DND-41 (cell line): ENCODE results near the gene COLEC12.

Experiments used
- ATAC-seq: fragments of 200-7000 bp; cut with Tn5 transposase; 3 replicates; pipeline ENCODE4 v1.9.1; 2021; ENCODE audit warnings: low read depth; ENCODE audit not compliant: insufficient read depth
- DNase-seq: peaks from one replicate; pipeline ENCODE4 v3.0.0-alpha.2; 2020
- H2AFZ ChIP-seq: 2 replicates; pipeline ENCODE4 v1.6.0; 2012; ENCODE audit warnings: low read depth, low read length
- H3K27ac ChIP-seq: 2 replicates; pipeline ENCODE4 v1.5.1; 2012; ENCODE audit warnings: low read length, inconsistent platforms
- H3K27me3 ChIP-seq: fragments of 200-600 bp; sonication (generic); 2 replicates; pipeline ENCODE4 v1.6.0; 2012; ENCODE audit warnings: low read length, mild to moderate bottlenecking, inconsistent platforms; ENCODE audit not compliant: insufficient read depth, poor library complexity
- H3K36me3 ChIP-seq: 2 replicates; pipeline ENCODE4 v1.5.1; 2012; ENCODE audit warnings: low read length, inconsistent platforms; ENCODE audit not compliant: insufficient read depth
- H3K4me1 ChIP-seq: 2 replicates; pipeline ENCODE4 v1.5.1; 2012; ENCODE audit warnings: mild to moderate bottlenecking, low read length; ENCODE audit not compliant: insufficient read depth
- H3K4me2 ChIP-seq: 2 replicates; pipeline ENCODE4 v1.6.0; 2012; ENCODE audit warnings: mild to moderate bottlenecking, moderate library complexity, low read length, inconsistent platforms; ENCODE audit not compliant: insufficient read depth
- H3K4me3 ChIP-seq, 2 experiments: fragments of 200-600 bp in 1 of 2; shearing (Covaris generic) in 1 of 2; 2 replicates each; pipeline ENCODE4 v1.5.1; 2012 to 2016; ENCODE audit warnings: inconsistent platforms in 2 of 2, low read length in 2 of 2, mild to moderate bottlenecking in 2 of 2, low read depth in 1 of 2, moderate library complexity in 1 of 2
- H3K79me2 ChIP-seq: 2 replicates; pipeline ENCODE4 v1.6.0; 2012; ENCODE audit warnings: low read length, inconsistent platforms; ENCODE audit not compliant: insufficient read depth
- H3K9ac ChIP-seq: 2 replicates; pipeline ENCODE4 v1.6.0; 2012; ENCODE audit warnings: low read depth, mild to moderate bottlenecking, inconsistent platforms, low read length, moderate library complexity
- H3K9me3 ChIP-seq: 2 replicates; pipeline ENCODE4 v1.5.1; 2012; ENCODE audit warnings: low read length, moderate library complexity, mild to moderate bottlenecking, inconsistent platforms; ENCODE audit not compliant: insufficient read depth, severe bottlenecking
- H4K20me1 ChIP-seq: 2 replicates; pipeline ENCODE4 v1.6.0; 2012; ENCODE audit warnings: low read length; ENCODE audit not compliant: insufficient read depth
- CTCF ChIP-seq: IDR thresholded peaks from 2 replicates; pipeline ENCODE4 v1.5.1; 2012; ENCODE audit warnings: borderline replicate concordance, low read length, moderate library complexity, mild to moderate bottlenecking; ENCODE audit not compliant: poor library complexity, severe bottlenecking; ENCODE audit errors: extremely low read depth
- EZH2 ChIP-seq: IDR thresholded peaks from 3 replicates; pipeline ENCODE4 v1.6.1; 2012; ENCODE audit warnings: borderline replicate concordance, low read depth, mild to moderate bottlenecking, moderate library complexity, low read length, inconsistent platforms; ENCODE audit not compliant: severe bottlenecking

COLEC12 gene

GRCh38 chr18:302097-302496 is 198.4 kb downstream of the COLEC12 start:
- Histone ChIP-seq H3K4me2 (no peak overlapping the region), H3K9me3 (no peaks in the 10 kb centered on the region), H3K4me1 (no peaks in the 10 kb centered on the region), H3K79me2 (no peaks in the 10 kb centered on the region), H4K20me1 (no peaks in the 10 kb centered on the region), H3K36me3 (no peaks in the 10 kb centered on the region), H2AFZ (no peak overlapping the region), H3K27me3 (peaks cover 8% of the 10 kb centered on the region), H3K27ac (no peak overlapping the region), H3K9ac (no peak overlapping the region), H3K4me3 (no peak overlapping the region)
- ATAC-seq (no peak), DNase-seq (no peak)
- TF ChIP-seq CTCF (no peak), EZH2 (no peak)

GRCh38 chr18:297936-298335 is 202.6 kb downstream of the COLEC12 start:
- Histone ChIP-seq H3K79me2 (no peaks in the 10 kb centered on the region), H3K9me3 (no peaks in the 10 kb centered on the region), H3K4me1 (no peaks in the 10 kb centered on the region), H3K4me2 (no peak overlapping the region), H3K36me3 (no peaks in the 10 kb centered on the region), H4K20me1 (no peaks in the 10 kb centered on the region), H2AFZ (no peak overlapping the region), H3K27ac (no peak overlapping the region), H3K4me3 (no peak overlapping the region), H3K9ac (no peak overlapping the region), H3K27me3 (peaks cover 6% of the 10 kb centered on the region)
- DNase-seq (no peak), ATAC-seq (no peak)
- TF ChIP-seq CTCF (no peak), EZH2 (no peak)

GRCh38 chr18:295756-296490 is 204.6 kb downstream of the COLEC12 start:
- no peak overlapping the region for H3K27ac ChIP-seq
- H3K9ac ChIP-seq, result no peak overlapping the region
- no peak overlapping the region for H3K4me2 ChIP-seq
- H3K4me1 ChIP-seq, result no peaks in the 10 kb centered on the region
- DNase-seq (no peak), ATAC-seq (no peak)
- no peak overlapping the region for H3K4me3 ChIP-seq
- no peaks in the 10 kb centered on the region for H3K9me3 ChIP-seq
- no peak overlapping the region for H2AFZ ChIP-seq
- H3K36me3 ChIP-seq, result no peaks in the 10 kb centered on the region
- H3K79me2 ChIP-seq, result no peaks in the 10 kb centered on the region
- TF ChIP-seq EZH2 (no peak), CTCF (no peak)
- no peaks in the 10 kb centered on the region for H4K20me1 ChIP-seq
- peaks cover 6% of the 10 kb centered on the region for H3K27me3 ChIP-seq

GRCh38 chr18:294566-294965 is 205.9 kb downstream of the COLEC12 start:
- peaks cover 6% of the 10 kb centered on the region for H3K27me3 ChIP-seq
- ATAC-seq (no peak), DNase-seq (no peak)
- H3K27ac ChIP-seq, result no peak overlapping the region
- H4K20me1 ChIP-seq, result no peaks in the 10 kb centered on the region
- no peak overlapping the region for H2AFZ ChIP-seq
- H3K79me2 ChIP-seq, result no peaks in the 10 kb centered on the region
- no peak overlapping the region for H3K9ac ChIP-seq
- no peaks in the 10 kb centered on the region for H3K9me3 ChIP-seq
- TF ChIP-seq EZH2 (no peak), CTCF (no peak)
- no peak overlapping the region for H3K4me3 ChIP-seq
- H3K4me1 ChIP-seq, result no peaks in the 10 kb centered on the region
- no peak overlapping the region for H3K4me2 ChIP-seq
- no peaks in the 10 kb centered on the region for H3K36me3 ChIP-seq
